HG02938 (cell line): ENCODE data around the gene CRB3.

Experiments used
- ATAC-seq: cut with Tn5 transposase; IDR thresholded peaks from one replicate; pipeline ENCODE4 v1.9.1; 2021; ENCODE audit warnings: mild to moderate bottlenecking, moderate library complexity; ENCODE audit not compliant: unreplicated experiment

The CRB3 gene

GRCh38 chr19:6465663-6466062 lies 1.6 kb downstream of the CRB3 start:
- ATAC-seq = no peak

GRCh38 chr19:6466526-6467248 lies 2.6 kb downstream of the CRB3 start:
- no peak for ATAC-seq

- ATAC-seq = no peak
These were observed 3.3 kb downstream of the CRB3 start for GRCh38 chr19:6467384-6467783.

GRCh38 chr19:6470173-6470572 lies 6.1 kb downstream of the CRB3 start:
- ATAC-seq = no peak

GRCh38 chr19:6471076-6471475 lies 7.0 kb downstream of the CRB3 start:
- ATAC-seq = no peak

GRCh38 chr19:6472713-6473112 lies 8.6 kb downstream of the CRB3 start:
- no peak for ATAC-seq

GRCh38 chr19:6473647-6474046 lies 9.6 kb downstream of the CRB3 start:
- ATAC-seq = no peak

- ATAC-seq = no peak
These were observed 11.4 kb downstream of the CRB3 start for GRCh38 chr19:6475321-6476108.

- ATAC-seq = no peak
These were observed 12.3 kb downstream of the CRB3 start for GRCh38 chr19:6476155-6476895.

GRCh38 chr19:6476896-6477431 lies 12.9 kb downstream of the CRB3 start:
- ATAC-seq = no peak

GRCh38 chr19:6478815-6479214 lies 14.7 kb downstream of the CRB3 start:
- no peak for ATAC-seq

- no peak for ATAC-seq
These were observed 15.8 kb downstream of the CRB3 start for GRCh38 chr19:6479836-6480398.

- ATAC-seq = no peak
These were observed 16.9 kb downstream of the CRB3 start for GRCh38 chr19:6480848-6481415.

- no peak for ATAC-seq
These were observed 17.7 kb downstream of the CRB3 start, which contains the start of gene DENND1C for GRCh38 chr19:6481541-6482342. DENND1C (minus strand) TSS chr19:6481787; CDS start chr19:6481695, 92 bp downstream.

GRCh38 chr19:6482343-6482686 lies 18.2 kb downstream of the CRB3 start:
- ATAC-seq = no peak

- ATAC-seq = no peak
These were observed 19.2 kb downstream of the CRB3 start for GRCh38 chr19:6483235-6483634.

GRCh38 chr19:6484230-6484629 lies 20.2 kb downstream of the CRB3 start:
- no peak for ATAC-seq

- ATAC-seq = no peak
These were observed 20.8 kb downstream of the CRB3 start for GRCh38 chr19:6484831-6485230.

GRCh38 chr19:6489278-6490061 lies 25.4 kb downstream of the CRB3 start:
- ATAC-seq = no peak
